IPS DF 6.9 (cell line): ENCODE data around the gene KBTBD13.

Experiments
- DNase-seq: peaks from one replicate; pipeline ENCODE4 v3.0.0-alpha.2; 2013; ENCODE audit warnings: low read depth, low spot score
- H3K27ac ChIP-seq: one replicate; pipeline ENCODE4 v1.5.1; 2013; ENCODE audit warnings: low read length, control low read depth
- H3K27me3 ChIP-seq: 2 replicates; pipeline ENCODE4 v1.6.1; 2013; ENCODE audit warnings: mild to moderate bottlenecking, low read length; ENCODE audit not compliant: control insufficient read depth, insufficient read depth
- H3K36me3 ChIP-seq: 2 replicates; pipeline ENCODE4 v1.6.1; 2013; ENCODE audit warnings: low read length; ENCODE audit not compliant: control insufficient read depth, insufficient read depth
- H3K4me1 ChIP-seq: 2 replicates; pipeline ENCODE4 v1.6.1; 2013; ENCODE audit warnings: low read length; ENCODE audit not compliant: control insufficient read depth, insufficient read depth
- H3K4me3 ChIP-seq: 2 replicates; pipeline ENCODE4 v1.5.1; 2013; ENCODE audit warnings: mild to moderate bottlenecking, low read length
- H3K9me3 ChIP-seq: 2 replicates; pipeline ENCODE4 v1.6.1; 2013; ENCODE audit warnings: low read length, inconsistent platforms; ENCODE audit not compliant: control insufficient read depth, insufficient read depth
- WGBS: extraction: QIAGEN DNeasy Blood & Tissue Kit; methylation state at CpG from one replicate; pipeline ENCODE4 v1.1.7; 2013; ENCODE audit warnings: mixed read lengths, missing lambda C conversion rate; ENCODE audit not compliant: insufficient read length, insufficient coverage; 5-methylcytosine and 5-hydroxymethylcytosine counted together

Gene KBTBD13

GRCh38 chr15:65076486-65077290 lies at the start of gene KBTBD13:
TSS of gene KBTBD13 (plus strand) at chr15:65076746. CDS start at chr15:65076816, 70 bp downstream.
- Histone ChIP-seq H3K4me3 (no peak within 1 kb of the TSS), H3K9me3 (no peaks in the 10 kb centered on the region), H3K4me1 (peaks cover 3% of the 10 kb centered on the region; the same call in 1 of the 2 replicates), H3K27ac (no peak within 1 kb of the TSS), H3K36me3 (peaks cover 2% of the 10 kb centered on the region; the same call in 1 of the 2 replicates), H3K27me3 (no peaks in the 10 kb centered on the region)
- DNase-seq: no peak
- WGBS: no CpG with 5 or more reads among the region's 73 CpGs

- no CpG with 5 or more reads among the region's 6 CpGs for WGBS
- Histone ChIP-seq H3K4me3 (no peak overlapping the region), H3K4me1 (no peaks in the 10 kb centered on the region), H3K36me3 (no peaks in the 10 kb centered on the region), H3K27ac (no peak overlapping the region), H3K9me3 (no peaks in the 10 kb centered on the region), H3K27me3 (no peaks in the 10 kb centered on the region)
- no peak for DNase-seq
These were observed 49.8 kb upstream of the KBTBD13 start for GRCh38 chr15:65026756-65027155.

- WGBS: no CpG with 5 or more reads among the region's 1 CpG
- Histone ChIP-seq H3K36me3 (no peaks in the 10 kb centered on the region), H3K9me3 (no peaks in the 10 kb centered on the region), H3K4me1 (no peaks in the 10 kb centered on the region), H3K27ac (no peak overlapping the region), H3K27me3 (no peaks in the 10 kb centered on the region), H3K4me3 (no peak overlapping the region)
- no peak for DNase-seq
These were observed 49.0 kb upstream of the KBTBD13 start for GRCh38 chr15:65027593-65027992.

- WGBS: no CpG with 5 or more reads among the region's 10 CpGs
- Histone ChIP-seq H3K4me1 (no peaks in the 10 kb centered on the region), H3K27ac (no peak overlapping the region), H3K4me3 (no peak overlapping the region; the same call in 1 of the 2 replicates), H3K27me3 (no peaks in the 10 kb centered on the region), H3K9me3 (no peaks in the 10 kb centered on the region), H3K36me3 (no peaks in the 10 kb centered on the region)
- DNase-seq: no peak
These were observed 48.2 kb upstream of the KBTBD13 start for GRCh38 chr15:65028338-65028737.

GRCh38 chr15:65028921-65029735 lies 47.4 kb upstream of the KBTBD13 start, which contains the start of gene MTFMT:
TSS of gene MTFMT (minus strand) at chr15:65029639. CDS start at chr15:65029613, 26 bp downstream.
- no peaks in the 10 kb centered on the region for H3K27me3 ChIP-seq
- H3K27ac ChIP-seq: no peak within 1 kb of the TSS
- peak within 1 kb of the TSS; percentile 98 for H3K4me3 ChIP-seq
- peak; percentile 50 for DNase-seq
- H3K36me3 ChIP-seq: no peaks in the 10 kb centered on the region
- H3K4me1 ChIP-seq: no peaks in the 10 kb centered on the region
- no CpG with 5 or more reads among the region's 73 CpGs for WGBS
- no peaks in the 10 kb centered on the region for H3K9me3 ChIP-seq

GRCh38 chr15:65029736-65030208 lies 46.8 kb upstream of the KBTBD13 start:
- no peak overlapping the region; the same call in 1 of the 2 replicates for H3K4me3 ChIP-seq
- no peaks in the 10 kb centered on the region for H3K9me3 ChIP-seq
- no peak overlapping the region for H3K27ac ChIP-seq
- DNase-seq: no peak
- H3K36me3 ChIP-seq: no peaks in the 10 kb centered on the region
- no CpG with 5 or more reads among the region's 12 CpGs for WGBS
- H3K27me3 ChIP-seq: no peaks in the 10 kb centered on the region
- H3K4me1 ChIP-seq: no peaks in the 10 kb centered on the region

- Histone ChIP-seq H3K4me3 (no peak overlapping the region), H3K36me3 (no peaks in the 10 kb centered on the region), H3K4me1 (no peaks in the 10 kb centered on the region), H3K27me3 (no peaks in the 10 kb centered on the region), H3K27ac (no peak overlapping the region), H3K9me3 (no peaks in the 10 kb centered on the region)
- DNase-seq: peak; percentile 76
- WGBS: no CpG with 5 or more reads among the region's 13 CpGs
These were observed 43.6 kb upstream of the KBTBD13 start for GRCh38 chr15:65032801-65033537.

GRCh38 chr15:65033659-65034269 lies 42.8 kb upstream of the KBTBD13 start:
- Histone ChIP-seq H3K9me3 (no peaks in the 10 kb centered on the region), H3K4me3 (no peak overlapping the region), H3K4me1 (no peaks in the 10 kb centered on the region), H3K36me3 (no peaks in the 10 kb centered on the region), H3K27ac (no peak overlapping the region), H3K27me3 (no peaks in the 10 kb centered on the region)
- no peak for DNase-seq
- no CpG with 5 or more reads among the region's 4 CpGs for WGBS

- no peaks in the 10 kb centered on the region for H3K36me3 ChIP-seq
- no peak for DNase-seq
- H3K4me3 ChIP-seq: no peak overlapping the region
- no peak overlapping the region for H3K27ac ChIP-seq
- no CpG with 5 or more reads among the region's 11 CpGs for WGBS
- no peaks in the 10 kb centered on the region for H3K27me3 ChIP-seq
- H3K9me3 ChIP-seq: no peaks in the 10 kb centered on the region
- H3K4me1 ChIP-seq: no peaks in the 10 kb centered on the region
These were observed 41.8 kb upstream of the KBTBD13 start for GRCh38 chr15:65034719-65035118.
